Hepatocyte (in vitro differentiated cells): ENCODE data around the gene TRIM17. TPM values are rescaled to one million over a fixed set of nuclear protein-coding genes. Genes with fewer than 3 reads are reported as not detected.
A peak's percentile ranks its signal among the peaks of the same experiment; 100 is the strongest.
"Not testable (repeated sequence)": the region's sequence is repeated elsewhere in the genome, so short reads cannot be mapped to it uniquely, and the experiment has no call there.

ENCODE experiments used
- DNase-seq: peaks from one replicate; pipeline ENCODE4 v3.0.0-alpha.2; 2016; ENCODE audit warnings: low spot score
- H2AFZ ChIP-seq: fragments of 200-600 bp; sonication (generic); 2 replicates; pipeline ENCODE4 v1.6.0; 2016; ENCODE audit warnings: antibody characterized with exemption, mild to moderate bottlenecking
- H3K27ac ChIP-seq: fragments of 200-600 bp; sonication (generic); 2 replicates; pipeline ENCODE4 v1.5.1; 2016; ENCODE audit warnings: mild to moderate bottlenecking
- H3K27me3 ChIP-seq: fragments of 200-600 bp; sonication (generic); 2 replicates; pipeline ENCODE4 v1.6.1; 2016
- H3K36me3 ChIP-seq: fragments of 200-600 bp; sonication (generic); replicated peaks from 2 replicates; pipeline ENCODE4 v1.5.1; 2016; ENCODE audit warnings: low read depth; ENCODE audit not compliant: insufficient read depth
- H3K4me1 ChIP-seq: fragments of 200-600 bp; sonication (generic); 2 replicates; pipeline ENCODE4 v1.5.1; 2016; ENCODE audit warnings: mild to moderate bottlenecking, moderate library complexity; ENCODE audit not compliant: insufficient read depth
- H3K4me2 ChIP-seq: fragments of 200-600 bp; sonication (generic); 2 replicates; pipeline ENCODE4 v1.6.0; 2016
- H3K4me3 ChIP-seq: fragments of 200-600 bp; sonication (generic); 2 replicates; pipeline ENCODE4 v1.5.1; 2016; ENCODE audit warnings: mild to moderate bottlenecking
- H3K79me2 ChIP-seq: fragments of 200-600 bp; sonication (generic); 2 replicates; pipeline ENCODE4 v1.6.0; 2017; ENCODE audit warnings: mild to moderate bottlenecking
- H3K9me2 ChIP-seq: fragments of 200-600 bp; sonication (generic); replicated peaks from 2 replicates; pipeline ENCODE4 v1.6.0; 2017; ENCODE audit warnings: mild to moderate bottlenecking; ENCODE audit not compliant: insufficient read depth
- H3K9me3 ChIP-seq: fragments of 200-600 bp; sonication (generic); 2 replicates; pipeline ENCODE4 v1.5.1; 2016; ENCODE audit warnings: low read depth, mild to moderate bottlenecking
- H4K20me1 ChIP-seq: fragments of 200-600 bp; sonication (generic); 2 replicates; pipeline ENCODE4 v1.6.0; 2016; ENCODE audit warnings: mild to moderate bottlenecking; ENCODE audit not compliant: insufficient read depth, poor library complexity, severe bottlenecking
- EZH2 ChIP-seq: fragments of 200-600 bp; sonication (generic); IDR thresholded peaks from 2 replicates; pipeline ENCODE4 v1.6.1; 2016; ENCODE audit warnings: antibody characterized with exemption, mild to moderate bottlenecking, borderline replicate concordance
- EZH2phosphoT487 ChIP-seq: fragments of 200-600 bp; sonication (generic); IDR thresholded peaks from one replicate; pipeline ENCODE4 v1.6.1; 2018; ENCODE audit warnings: antibody characterized with exemption, mild to moderate bottlenecking, low read depth, moderate library complexity; ENCODE audit not compliant: unreplicated experiment, severe bottlenecking
- WGBS: methylation state at CpG from one replicate; pipeline ENCODE4 v1.1.6; 2016; ENCODE audit warnings: low lambda C conversion rate; ENCODE audit errors: missing lambda C conversion rate; 5-methylcytosine and 5-hydroxymethylcytosine counted together
- polyA plus RNA-seq: library from polyadenylated mRNA; unstranded; fragments of >200 nt; fragmentation: Nextera tagmentation; extraction: Ambion mirVana; gene quantifications from 2 replicates; pipeline ENCODE4 v1.2.1, GENCODE V29; 2016
- total RNA-seq: library from RNA; depleted of rRNA; stranded (reverse); fragments of >200 nt; gene quantifications from 2 replicates; pipeline ENCODE4 v1.2.3, GENCODE V29; 2014
- TF ChIP-seq, protein P1 (sequence below): fragments of 200-600 bp; sonication (generic); IDR thresholded peaks from 2 replicates; pipeline ENCODE4 v1.5.1; 2016; ENCODE audit warnings: antibody characterized with exemption, mild to moderate bottlenecking; ENCODE audit not compliant: poor library complexity

TRIM17 gene
- total and polyA plus RNA-seq, 2 experiments from 2014 or later = 2.4 to 7.3 TPM

- Histone ChIP-seq H3K36me3 (no peaks in the 10 kb centered on the region), H3K4me3 (no peak overlapping the region), H3K79me2 (no peaks in the 10 kb centered on the region), H3K4me1 (peaks cover 13% of the 10 kb centered on the region), H3K27ac (no peak overlapping the region), H4K20me1 (no peaks in the 10 kb centered on the region), H3K9me2 (no peaks in the 10 kb centered on the region), H2AFZ (no peak overlapping the region), H3K9me3 (no peaks in the 10 kb centered on the region), H3K4me2 (no peak overlapping the region), H3K27me3 (no peaks in the 10 kb centered on the region)
- TF ChIP-seq EZH2phosphoT487 = no peak
- no peak for TF ChIP-seq EZH2
- TF ChIP-seq, protein P1, sequence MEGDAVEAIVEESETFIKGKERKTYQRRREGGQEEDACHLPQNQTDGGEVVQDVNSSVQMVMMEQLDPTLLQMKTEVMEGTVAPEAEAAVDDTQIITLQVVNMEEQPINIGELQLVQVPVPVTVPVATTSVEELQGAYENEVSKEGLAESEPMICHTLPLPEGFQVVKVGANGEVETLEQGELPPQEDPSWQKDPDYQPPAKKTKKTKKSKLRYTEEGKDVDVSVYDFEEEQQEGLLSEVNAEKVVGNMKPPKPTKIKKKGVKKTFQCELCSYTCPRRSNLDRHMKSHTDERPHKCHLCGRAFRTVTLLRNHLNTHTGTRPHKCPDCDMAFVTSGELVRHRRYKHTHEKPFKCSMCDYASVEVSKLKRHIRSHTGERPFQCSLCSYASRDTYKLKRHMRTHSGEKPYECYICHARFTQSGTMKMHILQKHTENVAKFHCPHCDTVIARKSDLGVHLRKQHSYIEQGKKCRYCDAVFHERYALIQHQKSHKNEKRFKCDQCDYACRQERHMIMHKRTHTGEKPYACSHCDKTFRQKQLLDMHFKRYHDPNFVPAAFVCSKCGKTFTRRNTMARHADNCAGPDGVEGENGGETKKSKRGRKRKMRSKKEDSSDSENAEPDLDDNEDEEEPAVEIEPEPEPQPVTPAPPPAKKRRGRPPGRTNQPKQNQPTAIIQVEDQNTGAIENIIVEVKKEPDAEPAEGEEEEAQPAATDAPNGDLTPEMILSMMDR = no peak
- DNase-seq = no peak
- 88% methylated on average over 7 of the region's 7 CpGs for WGBS
These were observed 20.8 kb upstream of the TRIM17 start for GRCh38 chr1:228437424-228437962.

GRCh38 chr1:228434689-228435088 is 18.0 kb upstream of the TRIM17 start:
- no peaks in the 10 kb centered on the region for H3K9me2 ChIP-seq
- no peaks in the 10 kb centered on the region for H3K79me2 ChIP-seq
- TF ChIP-seq EZH2phosphoT487 (no peak), EZH2 (no peak)
- TF ChIP-seq, protein P1 = no peak

GRCh38 chr1:228433337-228434053 is 16.8 kb upstream of the TRIM17 start:
- not testable (repeated sequence) for H2AFZ ChIP-seq

More at GRCh38 chr1:228434689-228435088, 18.0 kb upstream of the TRIM17 start:
- no peak for DNase-seq
- Histone ChIP-seq H4K20me1 (no peaks in the 10 kb centered on the region), H3K27me3 (no peaks in the 10 kb centered on the region), H3K9me3 (no peaks in the 10 kb centered on the region), H3K36me3 (no peaks in the 10 kb centered on the region), H2AFZ (no peak overlapping the region), H3K27ac (no peak overlapping the region), H3K4me2 (no peak overlapping the region), H3K4me1 (peaks cover 13% of the 10 kb centered on the region), H3K4me3 (no peak overlapping the region)
- 88% methylated on average over 4 of the region's 4 CpGs for WGBS

GRCh38 chr1:228430243-228430642 is 13.6 kb upstream of the TRIM17 start:
- Histone ChIP-seq H2AFZ (no peak overlapping the region), H3K27ac (no peak overlapping the region), H4K20me1 (no peaks in the 10 kb centered on the region), H3K4me2 (no peak overlapping the region), H3K4me1 (peaks cover 13% of the 10 kb centered on the region), H3K79me2 (no peaks in the 10 kb centered on the region), H3K9me3 (no peaks in the 10 kb centered on the region), H3K36me3 (no peaks in the 10 kb centered on the region), H3K9me2 (no peaks in the 10 kb centered on the region), H3K4me3 (no peak overlapping the region), H3K27me3 (no peaks in the 10 kb centered on the region)
- no peak for DNase-seq
- WGBS = 83% methylated on average over 6 of the region's 6 CpGs
- TF ChIP-seq, protein P1 = no peak
- TF ChIP-seq EZH2phosphoT487 = no peak
- TF ChIP-seq EZH2 = no peak

More at GRCh38 chr1:228433337-228434053, 16.8 kb upstream of the TRIM17 start:
- H3K27ac ChIP-seq = peak overlapping the region; percentile 28
- H3K9me2 ChIP-seq, H3K4me2 ChIP-seq, DNase-seq, H4K20me1 ChIP-seq, H3K9me3 ChIP-seq, H3K4me3 ChIP-seq, H3K27me3 ChIP-seq, H3K36me3 ChIP-seq, H3K79me2 ChIP-seq: not testable (repeated sequence)
- WGBS = 54% methylated on average over 7 of the region's 7 CpGs
- peaks cover 13% of the 10 kb centered on the region for H3K4me1 ChIP-seq
